BE2C (cell line): ENCODE data around the gene MIR17HG.

Experiments
- DNase-seq: peaks from one replicate; pipeline ENCODE4 v3.0.0-alpha.2; 2020
- H3K27me3 ChIP-seq: fragments of 250-450 bp; sonication (Bioruptor Pico); 2 replicates; pipeline ENCODE4 v1.5.1; 2020; ENCODE audit warnings: mild to moderate bottlenecking
- H3K36me3 ChIP-seq: fragments of 250-450 bp; sonication (Bioruptor Pico); 2 replicates; pipeline ENCODE4 v1.5.1; 2020; ENCODE audit warnings: mild to moderate bottlenecking
- H3K4me1 ChIP-seq: fragments of 250-450 bp; sonication (Bioruptor Pico); 2 replicates; pipeline ENCODE4 v1.5.1; 2020
- H3K4me3 ChIP-seq: 2 replicates; pipeline ENCODE4 v1.5.1; 2011; ENCODE audit warnings: low read depth, low read length
- H3K9me3 ChIP-seq: fragments of 250-450 bp; sonication (Bioruptor Pico); 2 replicates; pipeline ENCODE4 v1.5.1; 2020
- TF ChIP-seq, protein P1 (sequence below): IDR thresholded peaks from 2 replicates; pipeline ENCODE4 v1.5.1; 2012; ENCODE audit warnings: mild to moderate bottlenecking, low read depth, low read length

Gene MIR17HG

DNA sequence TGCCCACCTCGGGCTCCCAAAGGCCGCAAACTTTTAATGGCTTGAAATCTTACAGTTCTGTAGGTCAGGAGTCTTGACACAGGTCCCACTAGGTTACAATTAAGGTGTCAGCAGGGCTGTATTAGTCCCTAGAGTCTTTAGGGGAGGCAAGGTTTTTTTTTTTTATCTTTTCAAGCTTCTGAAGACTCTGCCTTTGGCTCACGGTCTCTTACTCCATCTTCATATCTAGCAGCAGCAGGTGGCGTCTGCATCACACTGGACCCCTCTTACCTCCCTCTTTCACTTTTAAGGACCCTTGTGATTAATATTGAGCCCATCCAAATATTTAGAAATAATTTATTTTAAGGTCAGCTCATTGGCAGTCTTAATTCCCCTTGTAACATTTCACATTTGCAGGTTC lies 11.6 kb downstream of the MIR17HG start:
- DNase-seq = no peak

DNA sequence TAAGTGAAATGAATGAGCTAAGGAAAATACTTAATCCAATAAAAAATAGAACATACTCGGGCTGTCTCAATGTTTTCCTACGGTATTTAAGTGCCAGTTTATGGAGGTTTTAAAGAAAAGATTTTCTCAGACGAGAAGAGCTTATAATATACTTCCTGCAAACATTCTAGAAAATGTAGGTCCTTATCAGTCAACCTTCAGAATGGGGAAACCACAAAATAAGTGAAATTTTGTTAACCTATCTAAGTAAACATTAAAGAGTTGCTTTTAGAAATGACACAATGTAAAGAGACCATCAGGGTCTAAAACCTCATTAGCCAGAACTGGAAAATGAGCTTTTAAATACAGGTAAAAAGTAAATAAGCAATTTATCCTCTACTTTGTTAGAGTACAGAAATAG lies 12.1 kb downstream of the MIR17HG start:
- no peak for DNase-seq
- TF ChIP-seq, protein P1, sequence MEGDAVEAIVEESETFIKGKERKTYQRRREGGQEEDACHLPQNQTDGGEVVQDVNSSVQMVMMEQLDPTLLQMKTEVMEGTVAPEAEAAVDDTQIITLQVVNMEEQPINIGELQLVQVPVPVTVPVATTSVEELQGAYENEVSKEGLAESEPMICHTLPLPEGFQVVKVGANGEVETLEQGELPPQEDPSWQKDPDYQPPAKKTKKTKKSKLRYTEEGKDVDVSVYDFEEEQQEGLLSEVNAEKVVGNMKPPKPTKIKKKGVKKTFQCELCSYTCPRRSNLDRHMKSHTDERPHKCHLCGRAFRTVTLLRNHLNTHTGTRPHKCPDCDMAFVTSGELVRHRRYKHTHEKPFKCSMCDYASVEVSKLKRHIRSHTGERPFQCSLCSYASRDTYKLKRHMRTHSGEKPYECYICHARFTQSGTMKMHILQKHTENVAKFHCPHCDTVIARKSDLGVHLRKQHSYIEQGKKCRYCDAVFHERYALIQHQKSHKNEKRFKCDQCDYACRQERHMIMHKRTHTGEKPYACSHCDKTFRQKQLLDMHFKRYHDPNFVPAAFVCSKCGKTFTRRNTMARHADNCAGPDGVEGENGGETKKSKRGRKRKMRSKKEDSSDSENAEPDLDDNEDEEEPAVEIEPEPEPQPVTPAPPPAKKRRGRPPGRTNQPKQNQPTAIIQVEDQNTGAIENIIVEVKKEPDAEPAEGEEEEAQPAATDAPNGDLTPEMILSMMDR = no peak
- Histone ChIP-seq H3K36me3 (peaks cover 26% of the 10 kb centered on the region), H3K4me3 (no peak overlapping the region), H3K4me1 (no peaks in the 10 kb centered on the region), H3K9me3 (no peaks in the 10 kb centered on the region), H3K27me3 (no peaks in the 10 kb centered on the region)

More for the DNA sequence above, 11.6 kb downstream of the MIR17HG start:
- Histone ChIP-seq H3K27me3 (no peaks in the 10 kb centered on the region), H3K4me3 (no peak overlapping the region), H3K9me3 (no peaks in the 10 kb centered on the region), H3K36me3 (peaks cover 31% of the 10 kb centered on the region), H3K4me1 (no peaks in the 10 kb centered on the region)
- TF ChIP-seq, protein P1 = no peak

DNA sequence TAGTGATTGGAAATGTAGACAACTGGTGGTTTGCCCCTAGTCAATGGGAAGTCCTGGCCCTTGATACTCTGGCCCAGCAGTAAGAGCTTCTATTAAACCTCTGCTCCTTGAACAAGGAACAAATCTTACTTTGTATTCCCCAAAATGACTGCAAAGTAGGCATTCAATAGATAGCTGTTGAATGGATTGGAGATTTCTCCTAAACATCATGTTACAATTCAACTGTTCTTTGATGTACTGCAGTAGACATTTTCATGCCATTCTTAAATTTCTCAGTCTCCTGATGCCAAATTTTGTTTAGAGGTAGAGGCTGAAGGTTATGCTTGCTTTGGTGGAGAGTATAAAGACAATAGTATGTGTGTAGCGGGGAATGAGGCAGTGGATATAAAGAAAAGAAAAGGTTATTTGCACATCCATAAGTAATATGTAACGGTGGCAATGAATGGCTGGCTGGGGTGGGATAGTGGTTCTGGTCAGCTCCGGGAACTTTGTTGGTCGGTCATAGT lies 12.8 kb downstream of the MIR17HG start:
- peaks cover 19% of the 10 kb centered on the region for H3K36me3 ChIP-seq
- DNase-seq = no peak
- H3K27me3 ChIP-seq = no peaks in the 10 kb centered on the region
- TF ChIP-seq, protein P1 = no peak
- no peaks in the 10 kb centered on the region for H3K9me3 ChIP-seq
- H3K4me1 ChIP-seq = no peaks in the 10 kb centered on the region
- no peak overlapping the region for H3K4me3 ChIP-seq

DNA sequence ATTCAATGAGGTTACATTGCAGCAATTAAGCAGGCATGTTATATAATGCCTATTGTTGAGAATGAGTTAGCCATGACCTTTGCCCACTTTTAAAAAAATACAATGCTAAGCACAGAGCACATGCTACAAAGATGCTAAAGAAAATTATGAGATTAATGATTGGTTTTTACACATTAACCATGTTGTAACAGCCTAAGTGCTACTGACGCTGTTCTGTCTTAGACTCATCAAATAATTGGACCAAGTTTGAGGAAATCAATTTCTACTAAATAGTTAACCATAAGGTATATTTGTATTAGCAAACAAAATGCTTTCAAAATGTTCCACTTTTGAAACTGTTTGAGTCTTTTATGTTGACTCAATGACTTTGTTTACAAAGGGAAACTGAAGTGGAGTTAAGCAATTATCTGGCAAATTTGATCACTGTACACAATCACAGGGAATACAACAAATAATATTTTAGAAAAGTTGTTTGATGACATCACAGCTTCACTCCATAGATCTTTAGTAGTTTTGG lies 14.3 kb downstream of the MIR17HG start:
- no peak for DNase-seq
- peaks cover 4% of the 10 kb centered on the region; the same call in 1 of the 2 replicates for H3K36me3 ChIP-seq
- TF ChIP-seq, protein P1 = no peak

DNA sequence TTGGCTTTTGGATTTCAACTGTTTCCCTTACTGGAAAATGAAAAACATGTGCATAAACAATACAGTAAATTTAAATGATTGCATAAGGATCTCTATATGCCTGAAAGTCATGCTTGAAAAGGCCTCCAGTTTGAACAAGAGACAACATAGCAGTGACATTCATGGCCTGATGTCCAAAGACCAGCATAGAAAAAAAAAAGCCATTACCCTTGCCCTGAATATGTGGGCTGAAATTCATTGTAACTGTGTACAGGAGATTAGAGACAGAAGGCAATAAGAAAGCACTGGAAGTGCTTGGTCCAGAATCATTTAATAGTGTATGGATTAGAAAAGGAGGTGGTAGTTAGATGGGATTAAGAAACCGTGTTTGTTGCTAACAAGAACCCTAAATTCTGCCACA lies 15.4 kb downstream of the MIR17HG start:
- no peaks in the 10 kb centered on the region for H3K27me3 ChIP-seq
- TF ChIP-seq, protein P1 = no peak
- no peak overlapping the region for H3K4me3 ChIP-seq
- no peaks in the 10 kb centered on the region for H3K4me1 ChIP-seq
- no peaks in the 10 kb centered on the region for H3K9me3 ChIP-seq
- H3K36me3 ChIP-seq = no peaks in the 10 kb centered on the region
- DNase-seq = no peak

More for the DNA sequence above, 14.3 kb downstream of the MIR17HG start:
- H3K4me3 ChIP-seq = no peak overlapping the region
- no peaks in the 10 kb centered on the region for H3K4me1 ChIP-seq
- no peaks in the 10 kb centered on the region for H3K9me3 ChIP-seq
- H3K27me3 ChIP-seq = no peaks in the 10 kb centered on the region

DNA sequence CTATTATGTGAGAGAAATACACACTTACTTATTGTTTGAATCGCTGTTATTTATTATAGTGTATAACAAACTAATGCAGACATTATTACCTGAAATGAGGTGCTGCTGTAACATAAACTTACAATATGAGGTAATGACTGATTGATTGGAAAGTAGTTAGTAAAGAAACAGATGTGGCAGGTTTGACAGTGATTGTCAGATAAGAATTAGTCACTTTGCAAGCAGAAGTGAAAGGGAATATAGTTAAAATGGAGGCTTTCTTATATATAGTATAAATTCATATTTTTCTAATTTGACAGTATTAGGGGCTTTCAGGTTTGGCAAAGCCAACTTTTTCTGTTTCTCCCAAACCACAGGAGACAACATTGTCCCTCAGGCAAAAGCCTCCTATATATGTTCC lies 20.6 kb downstream of the MIR17HG start:
- Histone ChIP-seq H3K4me3 (no peak overlapping the region), H3K36me3 (no peaks in the 10 kb centered on the region), H3K9me3 (no peaks in the 10 kb centered on the region), H3K27me3 (no peaks in the 10 kb centered on the region), H3K4me1 (no peaks in the 10 kb centered on the region)
- TF ChIP-seq, protein P1 = no peak
- no peak for DNase-seq
